K562 (cell line): Measurements from ENCODE around the gene MBNL2. TPM values are rescaled to one million over a fixed set of nuclear protein-coding genes. Genes with fewer than 3 reads are reported as not detected.

Experiments used
- ATAC-seq: fragments of 200-7000 bp; cut with Tn5 transposase; 3 replicates; pipeline ENCODE4 v1.9.1; 2020; ENCODE audit warnings: moderate library complexity
- BruUV-seq: library from RNA; stranded (reverse); fragments of 400-500 nt; replicated peaks from 2 replicates; lab custom pipeline; 2021; lab: Mats Ljungman, UMichigan
- CTCF ChIA-PET: fragments of 300-600 bp; formaldehyde crosslinking; extraction: SDS; loops from one replicate; lab custom pipeline; 2021; ENCODE audit warnings: low intra/inter-chr PET ratio; lab: Yijun Ruan, JAX
- POLR2A ChIA-PET: fragments of 300-600, 350-650 bp; sonication (Branson Sonifier 250); formaldehyde crosslinking; extraction: SDS; loops from one replicate; lab custom pipeline; 2021; ENCODE audit warnings: antibody characterized with exemption, inconsistent platforms; lab: Yijun Ruan, JAX
- DNase-seq, 4 experiments: peaks; one replicate each; pipeline versions ENCODE4 v3.0.0 to v3.0.0-alpha.2; 2011 to 2018; ENCODE audit warnings: low spot score in 3 of 4, mixed read lengths in 3 of 4; ENCODE audit errors: extremely low read depth in 1 of 4
- FAIRE-seq: peaks from 2 replicates; lab custom pipeline; 2011; peaks lifted over from hg19 to GRCh38; lab: Jason Lieb, UNC
- H2AFZ ChIP-seq: 2 replicates; pipeline ENCODE4 v1.6.0; 2011; ENCODE audit warnings: low read depth, low read length, control low read depth, inconsistent platforms
- H3K27ac ChIP-seq: fragments of 200-600 bp; 3 replicates; pipeline ENCODE4 v1.8.0; 2011; ENCODE audit warnings: low read depth, mild to moderate bottlenecking, control low read depth, inconsistent platforms, low read length, moderate library complexity, mixed read lengths; ENCODE audit errors: extremely low read depth
- H3K27me3 ChIP-seq, 2 experiments: fragments of 300-600 bp in 1 of 2; 2 replicates in 1 of 2; 3 replicates in 1 of 2; pipeline versions ENCODE4 v1.6.0 to v1.8.0; 2011; ENCODE audit warnings: inconsistent platforms in 2 of 2, low read length in 2 of 2, mild to moderate bottlenecking in 1 of 2, mixed read lengths in 1 of 2, moderate library complexity in 1 of 2; ENCODE audit not compliant: control insufficient read depth in 2 of 2, insufficient read depth in 2 of 2
- H3K36me3 ChIP-seq: fragments of 300-600 bp; 3 replicates; pipeline ENCODE4 v1.8.0; 2011; ENCODE audit warnings: mild to moderate bottlenecking, low read length, inconsistent platforms; ENCODE audit not compliant: control insufficient read depth, insufficient read depth
- H3K4me1 ChIP-seq, 2 experiments: fragments of 200-600 bp in 1 of 2; replicated peaks in 1 of 2; 2 replicates in 1 of 2; 3 replicates in 1 of 2; pipeline versions ENCODE4 v1.5.1 to v1.8.0; 2011; ENCODE audit warnings: inconsistent platforms in 2 of 2, low read length in 2 of 2, mild to moderate bottlenecking in 1 of 2, mixed read lengths in 1 of 2, moderate library complexity in 1 of 2; ENCODE audit not compliant: control insufficient read depth in 2 of 2, insufficient read depth in 2 of 2
- H3K4me2 ChIP-seq: 2 replicates; pipeline ENCODE4 v1.6.1; 2011; ENCODE audit warnings: low read length, control low read depth, inconsistent platforms, mixed read lengths; ENCODE audit not compliant: insufficient read depth
- H3K4me3 ChIP-seq: fragments of 200-600 bp; sonication (generic), shearing (Covaris generic); 2 replicates; pipeline ENCODE4 v1.5.1; 2016; ENCODE audit warnings: control low read depth, inconsistent platforms
- H3K79me2 ChIP-seq: fragments of 200-600 bp; 3 replicates; pipeline ENCODE4 v1.8.0; 2011; ENCODE audit warnings: low read length, inconsistent platforms; ENCODE audit not compliant: control insufficient read depth, insufficient read depth
- H3K9ac ChIP-seq, 2 experiments: 2 replicates each; pipeline versions ENCODE4 v1.6.0 to v1.6.1; 2011; ENCODE audit warnings: low read depth in 2 of 2, low read length in 2 of 2, control low read depth in 1 of 2, inconsistent platforms in 1 of 2, mild to moderate bottlenecking in 1 of 2, mixed read lengths in 1 of 2; ENCODE audit not compliant: insufficient read depth in 1 of 2
- H3K9me1 ChIP-seq: one replicate; pipeline ENCODE4 v1.6.0; 2011; ENCODE audit warnings: inconsistent platforms, mild to moderate bottlenecking, low read length, moderate library complexity; ENCODE audit not compliant: control insufficient read depth, insufficient read depth
- H3K9me3 ChIP-seq: replicated peaks from 2 replicates; pipeline ENCODE4 v1.5.1; 2011; ENCODE audit warnings: low read depth, low read length, inconsistent platforms; ENCODE audit not compliant: control insufficient read depth, insufficient read depth
- H4K20me1 ChIP-seq: replicated peaks from 2 replicates; pipeline ENCODE4 v1.6.1; 2011; ENCODE audit warnings: low read length, inconsistent platforms, mixed read lengths; ENCODE audit not compliant: control insufficient read depth, insufficient read depth
- BRD4 ChIP-seq: fragments of 200-600 bp; sonication (generic); IDR thresholded peaks from 2 replicates; pipeline ENCODE4 v1.6.1; 2017; ENCODE audit warnings: inconsistent platforms
- BRD9 ChIP-seq: fragments of 450-650 bp; IDR thresholded peaks from 2 replicates; pipeline ENCODE4 v1.6.1; 2018; ENCODE audit warnings: low read depth; ENCODE audit not compliant: partially characterized antibody
- CHCHD3 ChIP-seq: fragments of 250-450 bp; sonication (Bioruptor Pico); IDR thresholded peaks from 2 replicates; pipeline ENCODE4 v2.1.2; 2022; ENCODE audit warnings: mild to moderate bottlenecking
- ETV1 ChIP-seq: fragments of 450-650 bp; conservative IDR thresholded peaks from 2 replicates; pipeline ENCODE4 v1.6.1; 2016; ENCODE audit warnings: missing genetic modification characterization, control low read depth, low read depth, missing compliant biosample characterization
- PHB ChIP-seq: fragments of 250-450 bp; sonication (Bioruptor Pico); IDR thresholded peaks from 2 replicates; pipeline ENCODE4 v1.5.0; 2021
- POU5F1 ChIP-seq: fragments of 150-350 bp; IDR thresholded peaks from 2 replicates; pipeline ENCODE4 v1.6.1; 2014; ENCODE audit warnings: borderline replicate concordance, low read length, low read depth, mild to moderate bottlenecking; ENCODE audit not compliant: partially characterized antibody
- ZNF316 ChIP-seq: fragments of 450-650 bp; IDR thresholded peaks from 2 replicates; pipeline ENCODE4 v1.6.1; 2016
- WGBS: fragments of 100-300 bp; shearing (Covaris generic); methylation state at CpG from one replicate; pipeline ENCODE4 v1.1.6; 2016; ENCODE audit warnings: low coverage, mixed read lengths; ENCODE audit not compliant: insufficient coverage; ENCODE audit errors: missing lambda C conversion rate; 5-methylcytosine and 5-hydroxymethylcytosine counted together
- in situ Hi-C: fragments of 300-500 bp; cut with MboI; formaldehyde crosslinking; loops from 4 replicates; pipeline ENCODE4 v1.15.0; 2018; ENCODE audit warnings: inconsistent platforms, mixed read lengths
- intact Hi-C: fragments of 100-400 bp; cut with micrococcal nuclease; formaldehyde crosslinking; loops from 2 replicates; pipeline ENCODE4 v1.14.2; 2022
- polyA plus RNA-seq, 8 experiments: library from polyadenylated mRNA; depleted of rRNA in 4 of 8; stranded (reverse) in 5 of 8; unstranded in 3 of 8; fragments of >200 nt; fragmentation: Nextera tagmentation in 2 of 8; fragmentation: Illumina TruSeq in 1 of 8; extraction: Ambion mirVana in 2 of 8; extraction: Trizol in 1 of 8; gene quantifications; 2 replicates each; pipeline versions ENCODE4 v1.2.1 to v1.2.3, GENCODE V29; 2011 to 2014; ENCODE audit warnings: inconsistent platforms in 1 of 8, missing spikeins in 1 of 8
- total RNA-seq, 7 experiments: library from RNA; depleted of rRNA in 6 of 7; stranded (reverse); fragments of >200 nt in 6 of 7; fragmentation: Illumina TruSeq in 2 of 7; extraction: Trizol in 2 of 7; gene quantifications; 2 replicates each; pipeline versions ENCODE4 v1.2.1 to v1.2.3, GENCODE V29; 2011 to 2021; ENCODE audit warnings: low replicate concordance in 1 of 7
- TF ChIP-seq, protein P1 (sequence below): fragments of 200-800 bp; sonication (Bioruptor generic); IDR thresholded peaks from 2 replicates; pipeline ENCODE4 v1.6.1; 2017; ENCODE audit warnings: missing genetic modification characterization, missing compliant biosample characterization

MBNL2 gene
- total and polyA plus RNA-seq, 9 of the 15 experiments (the other 6 are each of a cell fraction or from before 2014, with no cell fraction given), result 7.0 to 24.8 (median 13.8) TPM

DNA sequence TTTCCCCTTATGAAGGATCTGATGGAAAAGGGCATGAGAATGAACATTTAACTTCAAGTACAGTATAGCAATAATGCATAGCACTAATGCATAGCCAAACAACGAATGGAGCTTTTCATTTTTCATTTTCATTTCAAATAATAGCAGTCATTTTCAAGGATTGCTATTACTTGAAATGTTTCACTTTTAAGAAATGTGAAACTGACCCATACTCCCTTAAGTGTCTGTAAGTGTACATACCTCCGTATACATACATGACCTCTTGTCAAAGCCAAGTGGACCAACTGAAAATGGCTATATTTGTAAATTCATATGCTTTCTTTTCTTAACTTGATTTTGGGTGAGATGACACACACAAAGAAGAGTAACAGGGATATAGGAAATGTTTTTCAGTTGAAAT, 215.6 kb downstream of the MBNL2 start:
- ATAC-seq (no peak), FAIRE-seq (no peak), DNase-seq (no peak)
- CTCF ChIA-PET, result no interaction called here
- POLR2A ChIA-PET, result no interaction called here
- BruUV-seq, result no TSS peak
- H3K4me2 ChIP-seq, result no peak overlapping the region
- no peaks in the 10 kb centered on the region for H3K9me1 ChIP-seq
- intact Hi-C loops (loop anchor here (10.0 kb wide), 2 partner anchors 213 to 1763 kb away; partner anchors contain the start of genes DNAJC3 and MBNL2), in situ Hi-C loops (no loop called here)
- no peaks in the 10 kb centered on the region; the same call in 1 of the 2 replicates for H3K9me3 ChIP-seq
- no peaks in the 10 kb centered on the region for H4K20me1 ChIP-seq
- no peak overlapping the region for H2AFZ ChIP-seq
- peaks cover 7 to 13% of the 10 kb centered on the region in 2 experiments; a peak in 4 of 5 replicates for H3K4me1 ChIP-seq
- 81% methylated on average over 2 of the region's 2 CpGs for WGBS
- H3K79me2 ChIP-seq, result peaks cover 24% of the 10 kb centered on the region
- no peak overlapping the region for H3K9ac ChIP-seq
- no peak overlapping the region for H3K27ac ChIP-seq
- no peak overlapping the region for H3K4me3 ChIP-seq
- no peaks in the 10 kb centered on the region for H3K27me3 ChIP-seq
- H3K36me3 ChIP-seq, result no peaks in the 10 kb centered on the region
- TF ChIP-seq BRD4 (no peak), CHCHD3 (no peak), ZNF316 (no peak), PHB (CRISPR knock-in tag) (no peak), ETV1 (tag) (no peak), BRD9 (no peak), POU5F1 (no peak)
- TF ChIP-seq, protein P1, sequence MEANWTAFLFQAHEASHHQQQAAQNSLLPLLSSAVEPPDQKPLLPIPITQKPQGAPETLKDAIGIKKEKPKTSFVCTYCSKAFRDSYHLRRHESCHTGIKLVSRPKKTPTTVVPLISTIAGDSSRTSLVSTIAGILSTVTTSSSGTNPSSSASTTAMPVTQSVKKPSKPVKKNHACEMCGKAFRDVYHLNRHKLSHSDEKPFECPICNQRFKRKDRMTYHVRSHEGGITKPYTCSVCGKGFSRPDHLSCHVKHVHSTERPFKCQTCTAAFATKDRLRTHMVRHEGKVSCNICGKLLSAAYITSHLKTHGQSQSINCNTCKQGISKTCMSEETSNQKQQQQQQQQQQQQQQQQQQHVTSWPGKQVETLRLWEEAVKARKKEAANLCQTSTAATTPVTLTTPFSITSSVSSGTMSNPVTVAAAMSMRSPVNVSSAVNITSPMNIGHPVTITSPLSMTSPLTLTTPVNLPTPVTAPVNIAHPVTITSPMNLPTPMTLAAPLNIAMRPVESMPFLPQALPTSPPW, result no peak
